ENCODE data around the gene CARS2. TPM values are rescaled to one million over a fixed set of nuclear protein-coding genes. Genes with fewer than 3 reads are reported as not detected.

CARS2 gene
- total RNA-seq, 4 donors from 2014 or later, result 27.4 to 229 (median 53.8) TPM

GRCh38 chr13:110641055-110642015 is 64.6 kb downstream of the CARS2 start:
- intact Hi-C loops (cut with DNase I; ENCODE audit: low total_unique reads), result no loop called here
- Histone ChIP-seq H3K27ac (peak overlapping the region; percentile 15 to 50), H3K4me3 (no peak overlapping the region), H3K9me3 (no peaks in the 10 kb centered on the region), H3K4me1 (no peaks in the 10 kb centered on the region), H3K36me3 (no peaks in the 10 kb centered on the region), H3K27me3 (no peaks in the 10 kb centered on the region)
- no peak for TF ChIP-seq CTCF (IDR thresholded peaks at IDR 0.05)
- TF ChIP-seq POLR2A (IDR thresholded peaks at IDR 0.05), result no peak
- peak in 1 of 2 donors; percentile 49 for DNase-seq

DNA sequence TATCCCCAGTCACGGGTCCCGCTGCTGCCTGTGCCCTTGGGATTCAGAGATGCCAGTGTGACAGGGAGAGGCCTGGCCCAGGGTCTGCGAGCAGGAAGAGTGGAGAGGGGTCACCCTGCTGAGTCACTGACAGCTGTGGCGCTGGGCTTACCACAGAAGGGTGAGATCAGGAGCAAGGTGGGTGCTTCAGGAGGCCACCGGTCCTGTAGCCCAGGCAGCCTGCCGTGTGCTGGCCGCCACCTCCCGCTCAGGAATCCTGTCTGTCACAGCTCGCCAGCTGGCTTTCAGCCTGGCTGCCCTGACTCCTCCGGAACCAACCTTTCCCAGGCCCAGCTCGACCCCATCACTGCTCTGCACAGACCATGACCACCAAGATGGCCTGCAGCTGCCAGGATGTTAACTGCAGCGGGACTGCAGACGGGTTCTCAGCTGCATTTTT is 65.3 kb downstream of the CARS2 start:
- Histone ChIP-seq H3K27ac (peak overlapping the region; percentile 15 to 50), H3K27me3 (no peaks in the 10 kb centered on the region), H3K9me3 (no peaks in the 10 kb centered on the region), H3K36me3 (no peaks in the 10 kb centered on the region), H3K4me3 (no peak overlapping the region), H3K4me1 (no peaks in the 10 kb centered on the region)
- DNase-seq, result no peak
- TF ChIP-seq POLR2A (IDR thresholded peaks at IDR 0.05), result no peak
- no peak for TF ChIP-seq CTCF (IDR thresholded peaks at IDR 0.05)
- intact Hi-C loops (cut with DNase I; ENCODE audit: low total_unique reads), result no loop called here

- no peaks in the 10 kb centered on the region for H3K4me1 ChIP-seq
- no peak for DNase-seq
- no peaks in the 10 kb centered on the region for H3K27me3 ChIP-seq
- H3K9me3 ChIP-seq, result no peaks in the 10 kb centered on the region
- peak overlapping the region in 1 of 2 donors; percentile 50 for H3K27ac ChIP-seq
- H3K36me3 ChIP-seq, result no peaks in the 10 kb centered on the region
- no peak for TF ChIP-seq CTCF (IDR thresholded peaks at IDR 0.05)
- TF ChIP-seq POLR2A (IDR thresholded peaks at IDR 0.05), result no peak
- intact Hi-C loops (cut with DNase I; ENCODE audit: low total_unique reads), result no loop called here
- no peak overlapping the region for H3K4me3 ChIP-seq
Observed at GRCh38 chr13:110639935-110640334, 66.0 kb downstream of the CARS2 start.

DNA sequence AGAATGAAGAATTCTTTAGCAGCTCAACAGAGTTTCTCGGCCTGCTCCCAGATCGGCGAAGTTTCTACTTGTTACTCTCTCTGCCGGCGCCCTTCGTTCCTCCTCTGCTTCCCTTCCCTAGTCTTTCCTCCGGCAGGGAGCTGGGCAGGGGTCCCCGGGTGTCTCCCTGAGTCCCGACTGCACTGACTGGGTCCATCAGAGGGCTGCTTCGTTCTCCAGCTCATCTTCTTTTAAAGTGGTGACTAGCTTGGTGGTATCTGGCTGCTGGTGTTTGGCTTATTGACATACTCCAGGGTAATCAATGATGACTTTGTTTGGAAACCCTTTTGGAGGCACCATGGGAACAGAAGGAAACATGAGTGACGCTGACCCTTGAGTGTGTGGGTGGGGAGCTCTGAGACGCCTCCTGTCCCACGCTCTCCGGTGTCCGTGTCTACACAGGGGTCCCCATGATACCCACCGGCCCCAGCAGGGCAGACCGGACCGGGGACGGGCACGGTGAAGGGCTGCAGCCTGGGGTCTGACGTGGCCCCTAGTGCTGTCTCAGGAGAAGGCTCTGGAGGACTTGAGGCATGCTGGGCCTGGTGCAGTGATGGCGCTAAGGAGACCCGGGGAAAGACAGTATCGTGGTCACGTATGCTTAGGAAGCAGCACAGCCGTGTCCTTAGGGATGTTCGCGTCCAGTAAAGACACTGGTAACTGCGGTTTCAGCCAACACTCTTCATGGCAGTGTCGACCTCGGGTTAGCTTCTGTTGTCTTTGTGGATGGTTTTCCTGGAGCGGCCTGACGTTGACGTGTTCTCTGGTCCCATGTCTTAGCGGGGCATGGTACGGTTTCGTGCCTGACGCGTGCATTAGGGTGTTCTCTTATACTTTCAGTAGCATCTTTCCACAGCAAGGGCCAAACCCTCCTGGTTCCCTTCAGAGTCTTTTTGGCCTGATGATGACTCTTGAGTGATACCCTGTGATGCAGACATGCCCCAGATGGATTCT is 66.8 kb downstream of the CARS2 start:
- no peak for DNase-seq
- no peak for TF ChIP-seq CTCF (IDR thresholded peaks at IDR 0.05)
- no peak for TF ChIP-seq POLR2A (IDR thresholded peaks at IDR 0.05)
- Histone ChIP-seq H3K9me3 (no peaks in the 10 kb centered on the region), H3K27ac (no peak overlapping the region), H3K4me1 (no peaks in the 10 kb centered on the region), H3K36me3 (no peaks in the 10 kb centered on the region), H3K27me3 (no peaks in the 10 kb centered on the region), H3K4me3 (no peak overlapping the region)
- intact Hi-C loops (cut with DNase I; ENCODE audit: low total_unique reads), result no loop called here

Measured in uterus (tissue), 4 donors.